Sigmoid colon (tissue), 4 donors: Measurements from ENCODE around the gene GLRX.

Experiments used
- CTCF ChIP-seq, 4 experiments: fragments of 450-650 bp in 3 of 4; fragments of 200-600 bp in 1 of 4; IDR thresholded peaks; one replicate each; pipeline ENCODE4 v1.5.1; 2016 to 2019; ENCODE audit warnings: antibody characterized with exemption in 4 of 4, mild to moderate bottlenecking in 3 of 4, moderate library complexity in 2 of 4
- EP300 ChIP-seq, 4 donors: sonication (generic); formaldehyde crosslinking; IDR thresholded peaks; one replicate each; pipeline ENCODE4 v1.6.1; 2017; ENCODE audit warnings: antibody characterized with exemption in 4 of 4
- POLR2A ChIP-seq, 2 donors: fragments of 450-650 bp; IDR thresholded peaks; one replicate each; pipeline ENCODE4 v1.6.1; 2016; ENCODE audit warnings: antibody characterized with exemption in 2 of 2, mild to moderate bottlenecking in 2 of 2, moderate library complexity in 2 of 2
- POLR2AphosphoS5 ChIP-seq, 4 donors: sonication (generic); formaldehyde crosslinking; IDR thresholded peaks; one replicate each; pipeline ENCODE4 v1.6.1; 2017; ENCODE audit warnings: antibody characterized with exemption in 4 of 4

DNA sequence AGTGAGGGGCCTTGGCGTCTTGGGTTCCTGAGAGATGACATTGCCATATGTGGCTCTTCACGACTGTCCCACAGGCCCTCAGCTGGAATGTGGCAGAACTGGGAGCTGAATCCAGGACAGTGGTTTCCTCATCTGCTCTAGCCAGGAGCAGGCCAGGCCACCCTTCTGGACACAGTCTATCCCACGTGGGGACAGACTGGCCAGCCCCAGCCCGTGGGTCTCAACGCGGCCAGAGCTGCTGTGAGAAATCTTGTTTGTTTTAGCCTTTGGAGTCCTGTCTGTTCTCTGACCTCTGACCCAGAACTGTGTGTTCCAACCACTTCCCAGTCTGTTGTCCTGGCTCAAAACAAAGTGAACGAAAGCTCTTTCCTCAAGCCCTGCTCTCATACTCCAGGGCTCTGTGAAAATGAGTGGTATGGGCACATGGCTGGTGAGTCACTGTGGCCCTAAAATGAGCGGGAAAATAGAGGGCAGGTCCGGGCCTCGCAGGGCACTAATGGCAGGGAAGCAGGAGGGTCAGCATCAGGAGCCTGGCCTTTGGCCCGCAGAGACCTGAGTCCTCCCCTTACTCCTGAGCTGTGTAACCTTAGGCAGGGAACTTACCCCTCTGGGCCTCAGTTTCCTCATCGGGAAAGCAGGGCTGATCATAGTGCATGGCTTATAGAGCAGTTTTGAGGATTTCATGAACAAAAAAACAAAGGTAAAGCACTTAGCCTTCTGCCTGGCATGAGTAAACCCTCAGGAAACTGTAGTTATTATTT is 34.8 kb upstream of the GLRX start:
- TF ChIP-seq EP300 (IDR thresholded peaks at IDR 0.05) (peak; percentile 39 to 81 (median 62)), CTCF (IDR thresholded peaks at IDR 0.05) (no peak), POLR2AphosphoS5 (IDR thresholded peaks at IDR 0.05) (peak; percentile 55 to 71 (median 62)), POLR2A (IDR thresholded peaks at IDR 0.05) (no peak)
